GM19452 (cell line): ENCODE measurements around the gene WDR83.
"Not testable (repeated sequence)": the region's sequence is repeated elsewhere in the genome, so short reads cannot be mapped to it uniquely, and the experiment has no call there.

Source experiments
- ATAC-seq: cut with Tn5 transposase; IDR thresholded peaks from one replicate; pipeline ENCODE4 v1.9.1; 2021; ENCODE audit not compliant: unreplicated experiment

The WDR83 gene

DNA sequence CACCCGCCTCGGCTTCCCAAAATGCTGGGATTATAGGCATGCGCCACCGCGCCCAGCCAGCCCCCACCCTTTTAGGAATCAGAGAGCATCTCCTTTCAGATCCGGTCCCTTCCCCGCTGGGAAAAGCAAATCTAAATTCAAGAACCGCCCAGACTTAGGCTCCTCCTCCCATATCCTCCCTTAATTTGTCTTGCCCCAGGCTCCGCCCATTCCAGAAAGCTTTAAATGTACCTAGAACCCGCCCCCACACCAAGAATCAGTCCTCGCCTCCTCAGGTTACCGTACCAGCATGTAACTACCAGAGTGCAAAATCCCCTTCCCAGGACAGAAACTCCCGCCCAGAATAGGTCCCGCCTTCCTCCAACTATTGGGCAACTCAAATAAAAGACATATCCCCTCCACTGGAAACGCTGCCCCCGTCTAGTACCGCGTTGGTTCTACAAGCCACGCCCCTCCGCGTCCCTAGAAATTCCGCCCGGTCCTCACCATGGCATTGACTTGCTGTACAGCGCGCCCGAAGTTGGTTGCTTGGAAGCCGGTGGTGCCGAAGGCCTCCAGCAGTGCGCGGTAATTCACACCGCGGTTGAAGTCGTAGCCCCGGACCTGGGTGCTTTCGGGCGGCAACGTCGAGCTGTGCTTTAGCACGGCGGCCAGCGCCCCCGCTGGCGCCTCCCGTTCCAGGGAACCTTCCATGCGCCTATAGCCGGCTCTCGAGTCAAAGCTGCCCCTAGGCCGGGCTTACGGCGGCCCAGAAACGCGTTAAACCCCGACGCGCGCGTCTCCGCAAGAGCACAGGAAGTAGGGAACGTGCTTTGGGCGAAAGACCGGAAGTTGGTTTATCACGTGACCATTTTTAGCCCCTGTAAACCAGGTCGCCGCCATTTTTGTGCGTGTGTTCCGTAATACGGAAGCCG lies 14.7 kb downstream of the WDR83 start, which contains the start of gene DHPS:
Gene DHPS (minus strand): TSS at position 807 of the 914 bp plus-strand sequence. CDS start 114 bp downstream, at position 693.
- ATAC-seq, result peak; percentile 60

DNA sequence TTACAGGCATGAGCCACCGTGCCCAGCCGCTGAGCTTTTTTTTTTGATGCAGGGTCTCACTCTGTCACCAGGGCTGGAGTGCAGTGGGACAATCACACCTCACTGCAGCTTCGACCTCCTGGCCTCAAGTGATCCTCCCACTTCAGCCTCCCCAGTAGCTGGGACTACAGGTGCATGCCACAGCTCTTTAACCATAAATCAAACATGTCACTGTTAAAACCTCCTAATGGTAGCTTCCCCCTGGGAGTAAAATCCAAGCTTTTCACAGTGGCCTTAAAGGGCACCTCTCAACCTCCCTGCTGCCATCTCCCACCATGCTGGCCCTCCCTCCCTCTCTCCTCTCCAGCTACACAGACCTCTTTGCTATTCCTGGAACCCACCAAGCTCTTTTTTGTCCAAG lies 19.2 kb downstream of the WDR83 start:
- ATAC-seq, result no peak

DNA sequence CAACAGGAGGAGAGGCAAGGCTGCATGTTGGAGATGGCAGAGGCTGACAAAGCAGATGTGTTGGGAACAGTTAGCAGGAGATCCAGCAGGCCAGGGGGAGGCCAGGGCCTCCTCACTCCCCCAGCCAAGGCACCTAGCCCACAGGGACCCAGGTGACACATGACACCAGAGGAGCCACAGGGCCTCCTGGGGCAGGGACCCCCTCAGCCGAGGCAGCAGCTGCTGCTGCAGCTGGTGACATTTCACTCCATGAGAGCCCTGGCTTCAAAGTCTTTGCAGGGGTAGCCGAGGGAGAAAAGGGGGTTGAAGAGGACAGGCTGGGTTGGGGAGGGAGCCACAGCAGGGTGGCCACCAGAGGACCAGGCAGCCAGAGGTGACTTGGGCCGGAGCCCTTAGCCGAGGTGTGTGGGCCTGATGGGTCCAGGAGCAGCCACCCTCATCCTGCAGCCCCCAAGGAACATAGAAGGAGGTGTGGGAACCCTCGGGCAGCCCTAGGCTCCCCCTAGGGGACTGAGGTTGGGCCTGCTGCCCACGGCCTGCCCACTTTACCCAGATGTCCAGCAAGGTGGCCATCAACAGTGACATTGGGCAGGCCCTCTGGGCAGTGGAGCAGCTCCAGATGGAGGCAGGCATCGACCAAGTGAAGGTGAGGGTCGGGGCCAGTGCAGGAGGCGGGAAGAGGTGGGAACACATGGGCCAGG lies 21.0 kb downstream of the WDR83 start, which contains the start of gene GNG14:
Gene GNG14 (plus strand): TSS at position 503 of the 701 bp plus-strand sequence. CDS start 51 bp downstream, at position 554.
- no peak for ATAC-seq

GRCh38 chr19:12689012-12689411 lies 22.4 kb downstream of the WDR83 start:
- no peak for ATAC-seq

GRCh38 chr19:12689581-12690216 lies 23.1 kb downstream of the WDR83 start:
- ATAC-seq, result no peak

- no peak for ATAC-seq
Measured at GRCh38 chr19:12692960-12693359, 26.4 kb downstream of the WDR83 start.

DNA sequence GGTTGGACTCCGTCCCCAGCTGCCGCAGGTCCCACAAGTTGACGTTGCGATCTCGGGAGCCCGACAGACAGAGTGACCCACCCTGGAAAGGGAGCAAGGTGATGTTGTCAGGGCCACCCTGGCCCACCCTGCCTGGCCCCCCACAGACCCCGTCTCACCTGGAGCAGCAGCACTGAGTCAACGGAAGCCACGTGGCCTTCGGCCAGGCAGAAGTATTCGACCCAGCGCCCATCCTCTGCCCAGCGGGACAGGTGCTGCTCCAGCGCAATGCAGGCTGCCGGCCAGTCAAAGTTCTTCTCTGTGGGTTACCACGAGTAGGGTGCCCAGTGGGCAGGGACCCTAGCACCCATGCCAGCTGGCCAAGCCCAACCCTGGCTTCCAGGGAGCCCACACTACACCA lies 28.0 kb downstream of the WDR83 start:
- ATAC-seq, result no peak

DNA sequence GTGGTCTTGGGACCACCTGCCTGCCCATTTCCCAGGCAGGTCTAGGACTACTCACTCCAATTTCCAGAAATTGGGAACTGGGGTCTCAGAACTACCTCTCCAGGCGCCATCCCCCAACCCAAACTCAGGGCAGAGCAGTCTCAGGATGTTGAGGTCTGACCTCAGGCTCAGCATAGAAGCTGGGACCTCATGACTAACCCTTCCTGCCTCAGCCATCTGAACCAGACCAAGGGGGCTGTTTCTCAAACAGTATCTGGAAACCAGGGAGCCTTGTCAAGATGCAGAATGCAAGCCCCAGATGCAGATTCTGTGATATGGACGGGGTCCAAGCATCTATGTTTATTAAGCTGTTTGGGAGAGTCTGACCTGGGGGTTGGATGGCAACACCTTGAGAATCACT lies 28.5 kb downstream of the WDR83 start:
- no peak for ATAC-seq

DNA sequence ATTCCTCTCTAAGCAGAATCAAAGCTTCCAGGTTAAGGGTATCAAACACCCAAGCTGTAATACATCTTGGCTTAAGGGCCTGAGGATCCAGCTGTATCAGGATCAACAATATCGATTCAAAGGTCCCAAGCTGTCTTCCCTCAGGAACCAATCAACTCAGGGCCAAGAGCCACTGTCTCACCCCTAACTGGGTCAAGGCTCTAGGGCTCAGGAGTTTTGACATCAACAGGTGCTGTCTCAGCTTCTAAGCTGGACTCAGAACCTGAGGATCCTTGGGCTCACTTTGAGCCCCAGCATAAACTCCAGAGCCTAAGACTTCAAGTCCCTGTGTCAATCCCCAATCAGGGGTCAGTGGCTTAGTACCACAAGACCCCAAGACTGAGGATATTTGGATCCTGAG lies 28.9 kb downstream of the WDR83 start:
- ATAC-seq, result no peak

GRCh38 chr19:12695997-12696365 lies 29.4 kb downstream of the WDR83 start:
- peak; percentile 9 for ATAC-seq

- peak; percentile 79 for ATAC-seq
Measured at GRCh38 chr19:12696366-12697335, 30.0 kb downstream of the WDR83 start, which contains the start of gene FBXW9. FBXW9 (minus strand) TSS chr19:12696631; CDS start chr19:12696581, 50 bp downstream.

GRCh38 chr19:12697425-12697824 lies 30.8 kb downstream of the WDR83 start:
- ATAC-seq, result not testable (repeated sequence)

DNA sequence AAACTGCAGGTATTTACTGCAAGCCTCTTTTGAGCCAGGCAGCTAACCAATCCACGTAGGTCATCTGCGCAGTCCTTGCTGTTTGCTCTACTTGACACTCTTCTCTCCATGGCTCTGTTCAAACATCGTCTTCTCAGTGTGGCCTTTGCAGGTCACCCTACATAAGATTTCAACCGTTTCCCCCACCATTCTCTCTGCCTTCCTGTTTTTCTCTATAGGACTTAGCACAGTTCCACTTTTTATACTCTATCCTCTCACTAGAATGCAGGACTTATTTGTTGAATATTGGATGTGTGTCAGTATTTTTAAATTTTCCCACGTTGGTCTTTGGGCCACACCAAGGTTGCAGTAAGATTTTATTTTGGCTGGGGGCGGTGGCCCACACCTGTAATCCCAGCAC lies 31.5 kb downstream of the WDR83 start:
- ATAC-seq, result no peak

DNA sequence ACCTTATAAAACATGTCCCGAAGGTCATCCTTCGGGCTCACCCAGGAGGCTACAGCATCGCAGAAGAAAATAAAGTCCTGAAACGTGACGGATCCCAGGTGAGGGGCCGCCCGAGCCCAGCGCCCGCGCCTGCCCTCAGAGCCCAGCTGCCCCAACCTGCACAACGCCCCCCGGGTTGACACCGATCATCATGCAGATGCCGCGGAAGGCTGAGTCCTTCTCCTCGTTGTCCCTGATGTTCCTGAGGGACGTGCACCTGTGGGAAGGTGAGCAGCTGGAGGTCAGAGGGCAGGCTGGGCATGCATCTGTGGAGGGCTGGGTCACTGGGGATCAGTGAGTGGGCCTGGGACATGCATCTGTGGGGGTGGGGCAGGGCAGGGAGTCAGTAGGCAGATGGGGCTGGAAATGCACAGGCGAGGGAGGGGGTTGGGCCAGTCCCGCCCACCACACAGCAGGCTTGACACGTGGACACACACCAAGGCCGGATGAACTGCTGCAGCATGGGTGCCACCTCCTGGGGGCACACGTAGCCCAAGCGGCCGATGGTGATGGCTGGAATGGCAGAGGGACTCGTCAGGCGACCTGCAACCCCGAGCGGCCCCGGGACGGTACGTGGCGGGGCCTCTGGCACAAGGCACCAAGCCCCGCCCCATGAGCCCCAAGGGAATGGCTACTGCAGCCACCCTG lies 35.1 kb downstream of the WDR83 start:
- no peak for ATAC-seq

GRCh38 chr19:12703046-12703445 lies 36.4 kb downstream of the WDR83 start:
- ATAC-seq, result no peak

DNA sequence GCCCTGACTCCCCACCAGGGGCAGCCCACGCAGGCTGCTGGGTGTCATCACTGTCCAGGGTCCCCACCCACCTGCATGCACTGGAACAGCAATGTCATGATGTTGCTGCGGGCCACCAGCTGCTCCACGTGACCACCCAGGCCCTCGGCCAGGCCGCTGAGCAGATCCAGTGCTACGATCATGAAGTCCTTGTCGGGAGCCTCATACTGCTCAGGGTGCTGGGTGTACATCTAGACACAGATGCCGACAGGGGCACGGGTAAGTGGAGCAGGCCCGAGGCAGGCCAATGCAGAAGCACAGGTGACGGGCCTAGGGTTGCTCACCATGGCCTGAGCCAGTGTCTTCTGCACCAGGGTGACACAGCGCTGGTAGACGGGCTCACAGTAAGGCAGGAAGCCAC lies 38.6 kb downstream of the WDR83 start:
- no peak for ATAC-seq

DNA sequence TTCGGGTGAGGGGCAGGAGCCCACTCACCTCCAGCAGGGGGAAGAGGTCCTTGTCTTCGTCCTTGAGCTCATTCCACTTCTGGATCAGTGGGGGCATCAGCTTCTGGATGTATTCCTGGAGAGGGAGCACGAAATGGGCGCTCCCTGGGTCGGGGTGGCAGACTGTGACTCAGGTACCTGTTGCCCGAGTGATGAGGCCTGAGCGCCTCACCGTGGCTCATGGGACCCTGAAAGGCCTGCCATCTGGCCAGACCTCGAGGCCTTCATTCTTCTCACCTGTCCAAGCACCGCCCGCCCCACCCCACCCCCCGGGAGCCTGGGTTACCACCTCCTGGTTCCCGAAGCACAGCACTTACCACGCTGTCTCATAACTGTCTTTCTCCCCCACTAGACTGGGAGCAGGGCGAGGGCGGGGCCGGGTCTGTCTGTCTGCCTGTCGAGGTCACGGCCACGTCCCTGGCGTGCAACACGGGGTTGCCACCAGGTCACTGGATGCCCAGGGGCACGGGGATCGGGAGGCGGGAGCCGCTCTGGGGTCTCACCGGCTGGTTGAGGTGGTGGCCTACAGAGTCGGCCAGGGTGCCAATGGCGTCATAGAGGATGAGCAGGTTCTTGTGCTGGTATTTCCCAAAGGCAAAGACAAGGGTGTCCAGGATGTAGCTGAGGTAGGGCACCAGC lies 39.2 kb downstream of the WDR83 start:
- no peak for ATAC-seq

- ATAC-seq, result no peak
Measured at GRCh38 chr19:12706332-12706718, 39.7 kb downstream of the WDR83 start.

DNA sequence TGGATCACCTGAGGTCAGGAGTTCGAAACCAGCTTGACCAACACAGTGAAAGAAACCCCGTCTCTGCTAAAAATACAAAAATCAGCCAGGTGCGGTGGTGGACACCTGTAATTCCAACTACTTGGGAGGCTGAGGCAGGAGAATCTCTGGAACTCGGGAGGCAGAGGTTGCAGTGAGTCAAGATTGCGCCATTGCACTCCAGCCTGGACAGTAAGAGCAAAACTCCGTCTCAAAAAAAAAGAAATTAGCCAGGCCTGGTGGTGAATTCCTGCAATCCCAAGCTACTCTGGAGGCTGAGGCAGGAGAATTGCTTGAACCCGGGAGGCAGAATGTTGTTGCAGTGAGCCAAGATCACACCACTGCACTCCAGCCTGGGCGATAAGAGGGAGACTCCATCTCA lies 42.0 kb downstream of the WDR83 start:
- ATAC-seq, result no peak
